GM12891 (cell line): Measurements from ENCODE around the gene CFD.

Experiments used
- POLR2A ChIP-seq: IDR thresholded peaks from 2 replicates; pipeline ENCODE4 v1.6.1; 2011; ENCODE audit warnings: low read depth, low read length, control low read depth
- POLR2AphosphoS5 ChIP-seq: IDR thresholded peaks from 2 replicates; pipeline ENCODE4 v1.6.1; 2011; ENCODE audit warnings: low read depth, low read length, control low read depth
- POU2F2 ChIP-seq: IDR thresholded peaks from 2 replicates; pipeline ENCODE4 v1.6.1; 2011; ENCODE audit warnings: low read depth, mild to moderate bottlenecking, control low read depth, low read length, moderate library complexity
- SPI1 ChIP-seq: IDR thresholded peaks from 2 replicates; pipeline ENCODE4 v1.6.1; 2011; ENCODE audit warnings: low read depth, low read length, control low read depth
- TAF1 ChIP-seq: IDR thresholded peaks from 2 replicates; pipeline ENCODE4 v1.6.1; 2011; ENCODE audit warnings: low read depth, low read length, control low read depth

DNA sequence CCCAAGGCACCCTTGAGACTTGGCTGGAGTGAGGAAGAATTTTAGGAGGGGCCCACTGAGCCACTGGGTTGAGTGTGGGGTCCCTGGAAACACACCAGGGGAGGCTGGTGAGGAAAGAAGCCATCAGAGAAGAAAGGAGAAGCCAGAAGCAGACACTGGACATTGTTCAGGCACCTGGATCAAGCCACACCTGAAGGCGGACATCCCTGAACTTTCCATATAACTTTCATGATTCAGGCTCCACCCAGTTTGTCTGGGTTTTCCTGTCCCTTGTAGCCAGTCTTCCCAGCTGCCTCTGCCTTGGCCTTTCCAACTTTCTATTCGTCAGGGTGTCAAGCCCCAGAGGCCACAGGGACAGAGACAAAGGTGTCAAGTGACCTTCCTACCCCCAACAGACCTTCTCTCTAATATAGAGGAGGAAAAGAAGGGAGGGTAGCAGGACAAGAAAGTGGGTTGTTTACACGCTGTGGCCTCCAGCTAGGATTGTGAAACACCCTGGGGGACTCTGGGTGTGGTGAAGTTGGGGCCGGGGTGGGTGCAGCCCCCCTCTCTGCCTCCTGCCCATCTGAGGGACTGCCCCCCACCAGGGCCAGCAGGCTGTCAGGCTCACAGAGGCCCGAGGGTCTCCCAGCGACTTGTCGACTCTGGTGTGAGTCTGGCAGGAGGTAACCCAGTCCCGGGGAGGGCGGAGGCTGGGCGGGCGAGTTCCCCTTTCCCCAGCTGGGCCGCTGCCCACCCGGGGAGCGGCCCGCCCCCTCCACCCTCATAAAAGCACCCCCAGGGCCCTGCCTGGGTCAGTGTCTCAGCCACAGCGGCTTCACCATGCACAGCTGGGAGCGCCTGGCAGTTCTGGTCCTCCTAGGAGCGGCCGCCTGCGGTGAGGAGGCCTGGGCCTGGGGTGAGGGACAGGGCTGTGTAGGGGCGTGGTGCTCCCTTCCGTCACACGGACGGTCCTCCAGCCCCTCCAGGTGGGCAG, at the start of gene CFD:
- TF ChIP-seq POLR2A, result no peak
- TF ChIP-seq TAF1, result no peak
- TF ChIP-seq POLR2AphosphoS5, result no peak
- TF ChIP-seq POU2F2, result no peak
- no peak for TF ChIP-seq SPI1
